HG03103 (cell line): ENCODE results near the gene PKMYT1.
A peak's percentile ranks its signal among the peaks of the same experiment; 100 is the strongest.

Experiments
- ATAC-seq: cut with Tn5 transposase; IDR thresholded peaks from one replicate; pipeline ENCODE4 v1.9.1; 2021; ENCODE audit warnings: low read depth; ENCODE audit not compliant: unreplicated experiment

Gene PKMYT1

GRCh38 chr16:2975161-2975795 is 5.0 kb downstream of the PKMYT1 start:
- no peak for ATAC-seq

GRCh38 chr16:2974319-2975056 is 5.8 kb downstream of the PKMYT1 start:
- no peak for ATAC-seq

- no peak for ATAC-seq
Measured at GRCh38 chr16:2973605-2974318, 6.5 kb downstream of the PKMYT1 start.

- no peak for ATAC-seq
Measured at GRCh38 chr16:2973093-2973492, 7.2 kb downstream of the PKMYT1 start.

GRCh38 chr16:2971985-2972784 is 8.1 kb downstream of the PKMYT1 start:
- no peak for ATAC-seq

GRCh38 chr16:2971134-2971984 is 8.9 kb downstream of the PKMYT1 start:
- no peak for ATAC-seq

GRCh38 chr16:2970563-2970962 is 9.7 kb downstream of the PKMYT1 start:
- no peak for ATAC-seq

GRCh38 chr16:2969545-2970521 is 10.4 kb downstream of the PKMYT1 start:
- ATAC-seq: no peak

- peak; percentile 51 for ATAC-seq
Measured at GRCh38 chr16:2968738-2969544, 11.3 kb downstream of the PKMYT1 start, which contains the start of gene PAQR4. TSS of gene PAQR4 (plus strand) at chr16:2969348. CDS start at chr16:2969675, 327 bp downstream.

- no peak for ATAC-seq
Measured at GRCh38 chr16:2968368-2968737, 11.9 kb downstream of the PKMYT1 start.

- ATAC-seq: no peak
Measured at GRCh38 chr16:2967721-2968161, 12.5 kb downstream of the PKMYT1 start.

- ATAC-seq: no peak
Measured at GRCh38 chr16:2967211-2967631, 13.0 kb downstream of the PKMYT1 start.

- ATAC-seq: no peak
Measured at GRCh38 chr16:2966808-2967191, 13.4 kb downstream of the PKMYT1 start.

GRCh38 chr16:2966043-2966807 is 14.0 kb downstream of the PKMYT1 start:
- ATAC-seq: no peak

GRCh38 chr16:2964475-2965336 is 15.5 kb downstream of the PKMYT1 start:
- ATAC-seq: no peak
